K562 (cell line): ENCODE results near the gene ANKRD44. TPM values are rescaled to one million over a fixed set of nuclear protein-coding genes. Genes with fewer than 3 reads are reported as not detected.

Experiments
- ATAC-seq: fragments of 200-7000 bp; cut with Tn5 transposase; 3 replicates; pipeline ENCODE4 v1.9.1; 2020; ENCODE audit warnings: moderate library complexity
- BruUV-seq: library from RNA; stranded (reverse); fragments of 400-500 nt; replicated peaks from 2 replicates; lab custom pipeline; 2021; lab: Mats Ljungman, UMichigan
- CTCF ChIA-PET: fragments of 300-600 bp; formaldehyde crosslinking; extraction: SDS; loops from one replicate; lab custom pipeline; 2021; ENCODE audit warnings: low intra/inter-chr PET ratio; lab: Yijun Ruan, JAX
- POLR2A ChIA-PET: fragments of 300-600, 350-650 bp; sonication (Branson Sonifier 250); formaldehyde crosslinking; extraction: SDS; loops from one replicate; lab custom pipeline; 2021; ENCODE audit warnings: antibody characterized with exemption, inconsistent platforms; lab: Yijun Ruan, JAX
- DNase-seq, 4 experiments: peaks; one replicate each; pipeline versions ENCODE4 v3.0.0 to v3.0.0-alpha.2; 2011 to 2018; ENCODE audit warnings: low spot score in 3 of 4, mixed read lengths in 3 of 4; ENCODE audit errors: extremely low read depth in 1 of 4
- FAIRE-seq: peaks from 2 replicates; lab custom pipeline; 2011; peaks lifted over from hg19 to GRCh38; lab: Jason Lieb, UNC
- H2AFZ ChIP-seq: 2 replicates; pipeline ENCODE4 v1.6.0; 2011; ENCODE audit warnings: low read depth, low read length, control low read depth, inconsistent platforms
- H3K27ac ChIP-seq: fragments of 200-600 bp; 3 replicates; pipeline ENCODE4 v1.8.0; 2011; ENCODE audit warnings: low read depth, mild to moderate bottlenecking, control low read depth, inconsistent platforms, low read length, moderate library complexity, mixed read lengths; ENCODE audit errors: extremely low read depth
- H3K27me3 ChIP-seq, 2 experiments: fragments of 300-600 bp in 1 of 2; 2 replicates in 1 of 2; 3 replicates in 1 of 2; pipeline versions ENCODE4 v1.6.0 to v1.8.0; 2011; ENCODE audit warnings: inconsistent platforms in 2 of 2, low read length in 2 of 2, mild to moderate bottlenecking in 1 of 2, mixed read lengths in 1 of 2, moderate library complexity in 1 of 2; ENCODE audit not compliant: control insufficient read depth in 2 of 2, insufficient read depth in 2 of 2
- H3K36me3 ChIP-seq: fragments of 300-600 bp; 3 replicates; pipeline ENCODE4 v1.8.0; 2011; ENCODE audit warnings: mild to moderate bottlenecking, low read length, inconsistent platforms; ENCODE audit not compliant: control insufficient read depth, insufficient read depth
- H3K4me1 ChIP-seq, 2 experiments: fragments of 200-600 bp in 1 of 2; replicated peaks in 1 of 2; 2 replicates in 1 of 2; 3 replicates in 1 of 2; pipeline versions ENCODE4 v1.5.1 to v1.8.0; 2011; ENCODE audit warnings: inconsistent platforms in 2 of 2, low read length in 2 of 2, mild to moderate bottlenecking in 1 of 2, mixed read lengths in 1 of 2, moderate library complexity in 1 of 2; ENCODE audit not compliant: control insufficient read depth in 2 of 2, insufficient read depth in 2 of 2
- H3K4me2 ChIP-seq: 2 replicates; pipeline ENCODE4 v1.6.1; 2011; ENCODE audit warnings: low read length, control low read depth, inconsistent platforms, mixed read lengths; ENCODE audit not compliant: insufficient read depth
- H3K4me3 ChIP-seq: fragments of 200-600 bp; sonication (generic), shearing (Covaris generic); 2 replicates; pipeline ENCODE4 v1.5.1; 2016; ENCODE audit warnings: control low read depth, inconsistent platforms
- H3K79me2 ChIP-seq: fragments of 200-600 bp; 3 replicates; pipeline ENCODE4 v1.8.0; 2011; ENCODE audit warnings: low read length, inconsistent platforms; ENCODE audit not compliant: control insufficient read depth, insufficient read depth
- H3K9ac ChIP-seq, 2 experiments: 2 replicates each; pipeline versions ENCODE4 v1.6.0 to v1.6.1; 2011; ENCODE audit warnings: low read depth in 2 of 2, low read length in 2 of 2, control low read depth in 1 of 2, inconsistent platforms in 1 of 2, mild to moderate bottlenecking in 1 of 2, mixed read lengths in 1 of 2; ENCODE audit not compliant: insufficient read depth in 1 of 2
- H3K9me1 ChIP-seq: one replicate; pipeline ENCODE4 v1.6.0; 2011; ENCODE audit warnings: inconsistent platforms, mild to moderate bottlenecking, low read length, moderate library complexity; ENCODE audit not compliant: control insufficient read depth, insufficient read depth
- H3K9me3 ChIP-seq: replicated peaks from 2 replicates; pipeline ENCODE4 v1.5.1; 2011; ENCODE audit warnings: low read depth, low read length, inconsistent platforms; ENCODE audit not compliant: control insufficient read depth, insufficient read depth
- H4K20me1 ChIP-seq: replicated peaks from 2 replicates; pipeline ENCODE4 v1.6.1; 2011; ENCODE audit warnings: low read length, inconsistent platforms, mixed read lengths; ENCODE audit not compliant: control insufficient read depth, insufficient read depth
- NKRF ChIP-seq: fragments of 450-650 bp; IDR thresholded peaks from 2 replicates; pipeline ENCODE4 v1.6.1; 2016; ENCODE audit warnings: borderline replicate concordance
- OTX1 ChIP-seq: fragments of 450-650 bp; formaldehyde crosslinking; IDR thresholded peaks from 2 replicates; pipeline ENCODE4 v1.4.0; 2022; ENCODE audit warnings: mild to moderate bottlenecking
- ZC3H11A ChIP-seq: IDR thresholded peaks from 2 replicates; pipeline ENCODE4 v1.6.1; 2012; ENCODE audit warnings: low read depth, low read length, improper control_type of control experiment
- ZNF23 ChIP-seq: fragments of 250-450 bp; sonication (Bioruptor Pico); IDR thresholded peaks from 2 replicates; pipeline ENCODE4 v1.4.0; 2020; ENCODE audit warnings: mild to moderate bottlenecking
- ZNF695 ChIP-seq: fragments of 450-650 bp; formaldehyde crosslinking; IDR thresholded peaks from 2 replicates; pipeline ENCODE4 v1.4.0; 2020; ENCODE audit warnings: mild to moderate bottlenecking, moderate library complexity
- WGBS: fragments of 100-300 bp; shearing (Covaris generic); methylation state at CpG from one replicate; pipeline ENCODE4 v1.1.6; 2016; ENCODE audit warnings: low coverage, mixed read lengths; ENCODE audit not compliant: insufficient coverage; ENCODE audit errors: missing lambda C conversion rate; 5-methylcytosine and 5-hydroxymethylcytosine counted together
- in situ Hi-C: fragments of 300-500 bp; cut with MboI; formaldehyde crosslinking; loops from 4 replicates; pipeline ENCODE4 v1.15.0; 2018; ENCODE audit warnings: inconsistent platforms, mixed read lengths
- intact Hi-C: fragments of 100-400 bp; cut with micrococcal nuclease; formaldehyde crosslinking; loops from 2 replicates; pipeline ENCODE4 v1.14.2; 2022
- polyA plus RNA-seq, 8 experiments: library from polyadenylated mRNA; depleted of rRNA in 4 of 8; stranded (reverse) in 5 of 8; unstranded in 3 of 8; fragments of >200 nt; fragmentation: Nextera tagmentation in 2 of 8; fragmentation: Illumina TruSeq in 1 of 8; extraction: Ambion mirVana in 2 of 8; extraction: Trizol in 1 of 8; gene quantifications; 2 replicates each; pipeline versions ENCODE4 v1.2.1 to v1.2.3, GENCODE V29; 2011 to 2014; ENCODE audit warnings: inconsistent platforms in 1 of 8, missing spikeins in 1 of 8
- total RNA-seq, 7 experiments: library from RNA; depleted of rRNA in 6 of 7; stranded (reverse); fragments of >200 nt in 6 of 7; fragmentation: Illumina TruSeq in 2 of 7; extraction: Trizol in 2 of 7; gene quantifications; 2 replicates each; pipeline versions ENCODE4 v1.2.1 to v1.2.3, GENCODE V29; 2011 to 2021; ENCODE audit warnings: low replicate concordance in 1 of 7

Gene ANKRD44
- total and polyA plus RNA-seq, 9 of the 15 experiments (the other 6 are each of a cell fraction or from before 2014, with no cell fraction given) = 0.03 to 0.64 (median 0.07) TPM; not detected in 3

GRCh38 chr2:197270601-197271000 lies 40.0 kb downstream of the ANKRD44 start:
- Histone ChIP-seq H3K4me3 (no peak overlapping the region), H3K9me1 (no peaks in the 10 kb centered on the region), H2AFZ (no peak overlapping the region), H3K4me1 (no peaks in the 10 kb centered on the region), H3K9me3 (no peaks in the 10 kb centered on the region), H3K27me3 (peaks cover 0 to 5% of the 10 kb centered on the region in 2 experiments; a peak in 1 of 5 replicates), H3K9ac (no peak overlapping the region), H3K4me2 (no peak overlapping the region), H3K27ac (no peak overlapping the region), H3K79me2 (no peaks in the 10 kb centered on the region), H4K20me1 (no peaks in the 10 kb centered on the region), H3K36me3 (no peaks in the 10 kb centered on the region)
- TF ChIP-seq ZC3H11A (no peak), NKRF (no peak), ZNF695 (CRISPR knock-in tag) (no peak), OTX1 (no peak), ZNF23 (CRISPR knock-in tag) (no peak)
- 0% methylated on average over 3 of the region's 3 CpGs for WGBS
- DNase-seq = no peak
- in situ Hi-C loops (no loop called here), intact Hi-C loops (no loop called here)
- FAIRE-seq = no peak
- no TSS peak for BruUV-seq
- ChIA-PET POLR2A (interaction anchor here (0.6 kb wide), 1 partner anchor 135 kb away, joined by 3 read pairs; no protein-coding TSS in a partner anchor), CTCF (no interaction called here)
- ATAC-seq = no peak
